GM20000 (cell line): ENCODE data around the gene SFI1.

Source experiments
- DNase-seq: peaks from one replicate; pipeline ENCODE4 v3.0.0; 2012; ENCODE audit warnings: low spot score
- TF ChIP-seq, protein P1 (sequence below): IDR thresholded peaks from 2 replicates; pipeline ENCODE4 v1.5.1; 2012; ENCODE audit warnings: mild to moderate bottlenecking, control low read depth; ENCODE audit errors: extremely low read depth, missing control alignments

Gene SFI1

GRCh38 chr22:31628969-31629708 lies 132.8 kb downstream of the SFI1 start:
- TF ChIP-seq, protein P1, sequence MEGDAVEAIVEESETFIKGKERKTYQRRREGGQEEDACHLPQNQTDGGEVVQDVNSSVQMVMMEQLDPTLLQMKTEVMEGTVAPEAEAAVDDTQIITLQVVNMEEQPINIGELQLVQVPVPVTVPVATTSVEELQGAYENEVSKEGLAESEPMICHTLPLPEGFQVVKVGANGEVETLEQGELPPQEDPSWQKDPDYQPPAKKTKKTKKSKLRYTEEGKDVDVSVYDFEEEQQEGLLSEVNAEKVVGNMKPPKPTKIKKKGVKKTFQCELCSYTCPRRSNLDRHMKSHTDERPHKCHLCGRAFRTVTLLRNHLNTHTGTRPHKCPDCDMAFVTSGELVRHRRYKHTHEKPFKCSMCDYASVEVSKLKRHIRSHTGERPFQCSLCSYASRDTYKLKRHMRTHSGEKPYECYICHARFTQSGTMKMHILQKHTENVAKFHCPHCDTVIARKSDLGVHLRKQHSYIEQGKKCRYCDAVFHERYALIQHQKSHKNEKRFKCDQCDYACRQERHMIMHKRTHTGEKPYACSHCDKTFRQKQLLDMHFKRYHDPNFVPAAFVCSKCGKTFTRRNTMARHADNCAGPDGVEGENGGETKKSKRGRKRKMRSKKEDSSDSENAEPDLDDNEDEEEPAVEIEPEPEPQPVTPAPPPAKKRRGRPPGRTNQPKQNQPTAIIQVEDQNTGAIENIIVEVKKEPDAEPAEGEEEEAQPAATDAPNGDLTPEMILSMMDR: no peak

GRCh38 chr22:31629741-31630184 lies 133.4 kb downstream of the SFI1 start:
- DNase-seq: no peak

More at GRCh38 chr22:31628969-31629708, 132.8 kb downstream of the SFI1 start:
- no peak for DNase-seq

GRCh38 chr22:31630331-31631329 lies 134.3 kb downstream of the SFI1 start:
- peak; percentile 85 for DNase-seq
- TF ChIP-seq, protein P1: no peak

More at GRCh38 chr22:31629741-31630184, 133.4 kb downstream of the SFI1 start:
- TF ChIP-seq, protein P1: no peak

DNA sequence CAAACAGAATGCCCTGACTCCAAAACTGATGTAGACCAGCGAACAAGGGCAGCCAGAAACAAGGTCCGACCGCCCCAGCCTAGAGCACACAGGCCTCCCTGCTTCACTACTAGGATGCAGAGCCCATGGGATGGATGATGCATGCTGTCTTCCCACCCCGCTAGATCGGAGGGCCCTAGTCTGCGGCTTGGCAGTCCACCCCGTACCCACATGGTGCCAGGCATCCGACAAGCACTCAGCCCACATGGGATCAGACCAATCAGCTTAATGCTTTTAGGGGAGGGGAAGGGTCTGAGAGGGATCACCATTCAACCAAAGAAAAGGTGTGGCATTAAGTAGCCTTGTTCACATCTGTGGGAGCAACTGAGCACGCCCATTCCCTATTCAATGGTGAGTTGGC lies 135.1 kb downstream of the SFI1 start:
- peak; percentile 16 for DNase-seq
- TF ChIP-seq, protein P1: no peak

GRCh38 chr22:31635638-31636306 lies 139.4 kb downstream of the SFI1 start:
- TF ChIP-seq, protein P1: no peak
- no peak for DNase-seq

- TF ChIP-seq, protein P1: no peak
- DNase-seq: peak; percentile 60
Observed at GRCh38 chr22:31637447-31637890, 141.1 kb downstream of the SFI1 start.
